HG03558 (cell line): ENCODE results near the gene IP6K2.

ENCODE experiments used
- ATAC-seq: cut with Tn5 transposase; IDR thresholded peaks from one replicate; pipeline ENCODE4 v1.9.1; 2021; ENCODE audit warnings: moderate number of reproducible peaks; ENCODE audit not compliant: unreplicated experiment; ENCODE audit errors: extremely low read depth

The IP6K2 gene

GRCh38 chr3:48678056-48678455 is 39.0 kb downstream of the IP6K2 start:
- ATAC-seq, result no peak

GRCh38 chr3:48674505-48674904 is 42.5 kb downstream of the IP6K2 start:
- ATAC-seq, result no peak

GRCh38 chr3:48672522-48672921 is 44.5 kb downstream of the IP6K2 start:
- no peak for ATAC-seq

DNA sequence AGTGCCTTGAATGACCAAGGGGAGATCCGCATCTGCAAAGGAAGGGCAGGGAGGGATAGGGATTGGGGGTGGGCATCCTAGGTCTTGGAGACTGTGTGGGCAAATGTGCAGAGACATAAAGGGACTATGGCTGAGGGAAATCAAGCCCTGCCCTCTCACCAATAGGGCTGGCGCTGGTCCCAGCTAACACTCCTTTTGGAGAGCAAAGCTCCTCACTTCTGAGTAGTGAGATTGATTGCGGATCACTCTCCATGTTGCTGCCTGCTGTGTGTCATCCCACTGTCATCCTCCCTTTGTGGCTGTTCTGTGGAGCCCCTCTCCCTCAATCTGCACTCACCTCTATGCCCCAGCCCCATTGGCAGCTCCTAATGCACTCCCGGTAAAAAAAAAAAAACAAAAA is 52.1 kb downstream of the IP6K2 start:
- ATAC-seq, result no peak

- ATAC-seq, result no peak
Measured at GRCh38 chr3:48664313-48664644, 52.7 kb downstream of the IP6K2 start.

- ATAC-seq, result peak; percentile 48
Measured at GRCh38 chr3:48663489-48664312, 53.3 kb downstream of the IP6K2 start.

DNA sequence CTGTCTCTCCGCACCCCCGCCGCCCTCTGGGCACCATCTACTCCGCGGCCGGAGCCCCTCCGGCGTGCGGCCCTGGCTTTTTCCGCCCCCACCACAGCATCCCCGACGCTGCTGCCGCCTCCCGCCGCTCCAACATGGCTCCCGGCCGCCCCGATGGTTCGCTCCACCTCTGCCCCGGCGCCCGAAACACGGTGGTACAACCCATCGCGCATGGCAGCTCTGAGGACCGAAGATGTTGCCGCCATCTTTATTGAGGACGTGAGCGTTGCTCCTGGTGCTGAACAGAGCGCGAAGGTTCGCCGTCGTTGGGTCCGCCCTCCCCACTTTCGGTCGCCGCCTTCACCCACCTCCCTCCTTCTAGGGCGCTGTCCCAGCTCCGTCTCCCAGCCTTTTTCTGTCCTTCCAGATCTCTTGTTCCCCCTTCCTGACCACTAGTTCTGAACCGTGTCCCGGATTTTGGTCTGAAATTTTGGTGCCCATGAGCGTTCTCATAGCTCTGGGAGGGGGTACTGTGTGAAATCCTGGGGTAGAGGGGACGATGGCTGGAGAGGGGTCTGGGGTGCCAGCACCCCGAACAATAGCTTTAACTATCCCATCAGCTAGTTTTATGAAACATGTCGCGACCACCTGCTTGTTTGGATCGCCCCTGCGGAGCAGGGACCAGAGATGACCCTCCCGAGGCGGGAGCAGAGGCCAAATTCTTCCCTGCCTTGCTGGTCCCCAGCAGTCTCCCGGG is 54.1 kb downstream of the IP6K2 start, which contains the start of gene CELSR3:
Gene CELSR3, minus strand, starts transcription at position 134 of the 736 bp plus-strand sequence. CDS start 252 bp downstream, outside the sequence.
- no peak for ATAC-seq

GRCh38 chr3:48662145-48662752 is 54.8 kb downstream of the IP6K2 start:
- no peak for ATAC-seq

DNA sequence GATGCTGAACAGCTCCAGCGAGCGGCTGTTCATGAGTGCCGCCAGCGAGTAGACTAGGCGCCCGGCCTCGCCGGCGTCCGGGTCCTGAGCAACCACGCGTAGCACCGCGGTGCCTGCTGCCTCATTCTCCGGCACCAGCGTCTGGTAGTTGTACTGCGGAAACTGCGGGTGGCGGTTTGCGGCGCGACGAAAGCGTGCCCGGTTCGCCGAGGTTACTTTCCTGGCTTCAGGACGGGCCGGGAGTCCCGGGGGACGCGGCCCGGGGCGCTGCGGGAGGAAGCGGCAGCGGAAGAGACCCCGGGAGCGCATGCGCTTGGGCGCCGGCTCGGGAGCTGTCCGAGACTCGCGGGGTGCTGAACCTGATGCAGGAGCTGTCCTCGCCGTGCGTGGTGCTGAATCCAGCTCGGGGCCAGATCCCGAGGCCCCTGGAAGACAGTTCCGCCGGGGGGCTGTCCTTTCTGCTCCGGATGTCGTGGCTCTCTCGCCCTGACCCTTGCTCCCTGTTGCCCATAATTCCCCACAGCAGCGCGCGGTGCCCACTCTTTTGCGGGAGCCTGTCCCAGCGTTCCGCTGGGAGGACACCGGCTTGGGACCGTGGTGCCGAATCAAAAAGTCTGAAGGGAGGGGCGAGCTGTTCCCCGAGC is 55.4 kb downstream of the IP6K2 start:
- ATAC-seq, result no peak

DNA sequence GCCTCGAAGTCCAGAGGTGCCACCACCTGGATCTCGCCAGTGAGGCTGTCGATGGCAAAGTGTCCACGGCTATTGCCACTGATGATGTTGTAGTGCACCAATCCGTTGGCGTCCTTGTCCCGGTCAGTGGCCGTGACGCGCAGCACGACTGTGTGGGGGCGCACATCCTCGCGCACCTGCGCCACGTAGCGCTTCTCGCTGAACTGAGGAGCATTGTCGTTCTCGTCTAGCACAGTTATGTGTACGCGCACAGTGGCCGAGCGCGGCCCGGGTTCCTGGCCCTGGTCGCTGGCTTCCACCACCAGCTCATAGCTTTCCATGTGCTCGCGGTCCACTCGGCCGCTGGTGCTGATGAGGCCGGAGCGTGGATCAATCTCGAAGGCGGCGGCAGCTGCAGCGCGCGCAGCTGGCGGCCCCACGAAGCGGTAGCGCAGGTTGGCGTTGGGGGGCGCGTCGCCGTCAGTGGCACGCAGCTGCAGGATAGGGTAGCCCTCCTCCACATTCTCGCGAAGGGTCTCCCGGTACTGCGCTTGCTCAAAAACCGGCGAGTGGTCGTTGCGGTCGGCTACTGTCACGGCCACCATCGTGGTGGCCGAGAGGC is 56.1 kb downstream of the IP6K2 start:
- ATAC-seq, result no peak

GRCh38 chr3:48656841-48657281 is 60.2 kb downstream of the IP6K2 start:
- no peak for ATAC-seq

DNA sequence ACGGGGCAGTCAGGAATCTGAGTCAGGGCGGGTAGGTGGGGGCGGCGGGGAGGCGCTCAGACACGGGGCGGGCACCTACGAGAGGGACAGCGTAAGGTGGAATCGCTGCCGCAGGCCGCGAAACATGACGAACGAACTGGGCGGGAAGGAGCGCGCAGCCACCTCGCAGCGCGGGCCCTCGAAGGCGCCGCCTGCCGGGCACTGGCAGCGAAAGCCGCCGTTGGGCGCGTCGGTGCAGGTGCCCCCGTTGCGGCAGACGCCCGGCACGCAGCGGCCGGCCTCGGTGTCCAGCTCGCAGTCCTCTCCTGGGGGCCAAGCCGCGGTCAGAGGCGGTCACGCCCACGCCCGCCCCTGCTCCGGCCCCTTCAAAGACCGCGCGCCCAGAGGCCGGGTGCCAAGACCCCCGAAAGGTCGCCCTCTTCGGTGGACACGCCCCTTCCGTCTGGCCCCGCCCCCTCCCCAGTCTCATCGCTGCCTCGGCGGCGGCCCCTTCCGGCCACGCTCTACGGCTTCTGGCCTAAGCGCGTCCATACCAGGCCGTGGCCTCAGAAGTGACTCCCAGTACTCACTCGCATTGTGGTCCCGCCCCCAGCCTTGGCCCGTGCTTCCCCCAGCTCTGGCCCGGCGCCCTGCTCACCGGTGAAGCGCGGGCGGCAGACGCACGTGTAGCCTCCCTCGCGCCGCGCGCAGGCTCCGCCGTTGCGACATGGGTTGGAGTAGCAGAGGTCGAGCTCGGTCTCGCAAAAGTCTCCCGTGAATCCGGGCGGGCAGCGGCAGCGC is 60.8 kb downstream of the IP6K2 start:
- ATAC-seq, result no peak

DNA sequence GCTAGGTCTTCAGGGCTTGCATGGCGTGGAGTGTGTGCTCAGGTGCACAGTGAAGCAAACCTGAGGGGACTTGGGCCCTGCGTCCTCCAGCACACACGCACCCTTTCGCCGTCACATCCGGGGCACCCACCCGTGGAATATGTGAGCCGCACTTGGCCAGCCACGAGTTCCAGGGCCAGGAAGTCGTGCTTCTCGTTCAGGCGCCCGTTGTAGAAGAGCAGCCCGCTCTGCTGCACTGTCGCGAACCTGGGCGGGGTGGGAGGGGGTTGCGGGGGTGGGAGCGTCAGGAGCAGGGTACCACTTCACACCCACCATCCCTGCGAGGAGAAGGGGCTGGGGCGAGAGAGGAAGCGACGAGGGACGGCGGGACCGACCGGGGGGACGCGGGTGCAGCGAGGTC is 61.4 kb downstream of the IP6K2 start:
- no peak for ATAC-seq

- ATAC-seq, result no peak
Measured at GRCh38 chr3:48655063-48655462, 62.0 kb downstream of the IP6K2 start.

- no peak for ATAC-seq
Measured at GRCh38 chr3:48652923-48653715, 63.9 kb downstream of the IP6K2 start.

DNA sequence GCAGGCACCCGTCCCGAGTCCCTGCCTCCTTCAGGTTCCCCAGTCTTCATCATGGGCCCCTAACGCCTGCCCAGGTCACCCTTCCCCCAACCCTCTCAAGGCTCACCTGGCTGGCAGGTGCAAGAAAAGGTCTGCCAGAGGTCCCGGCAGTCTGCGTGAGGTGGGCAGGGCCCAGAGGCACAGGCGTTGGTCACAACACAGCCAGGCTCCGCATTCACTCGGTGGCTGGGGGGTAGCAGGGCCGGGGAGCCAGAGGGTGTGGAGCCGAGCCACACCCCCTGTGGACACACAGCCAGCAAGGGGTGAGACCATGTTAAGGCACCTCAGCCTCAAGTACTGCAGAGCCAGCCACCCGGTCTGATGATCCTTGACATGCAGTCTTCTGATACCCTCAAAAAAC is 65.2 kb downstream of the IP6K2 start:
- ATAC-seq, result no peak

DNA sequence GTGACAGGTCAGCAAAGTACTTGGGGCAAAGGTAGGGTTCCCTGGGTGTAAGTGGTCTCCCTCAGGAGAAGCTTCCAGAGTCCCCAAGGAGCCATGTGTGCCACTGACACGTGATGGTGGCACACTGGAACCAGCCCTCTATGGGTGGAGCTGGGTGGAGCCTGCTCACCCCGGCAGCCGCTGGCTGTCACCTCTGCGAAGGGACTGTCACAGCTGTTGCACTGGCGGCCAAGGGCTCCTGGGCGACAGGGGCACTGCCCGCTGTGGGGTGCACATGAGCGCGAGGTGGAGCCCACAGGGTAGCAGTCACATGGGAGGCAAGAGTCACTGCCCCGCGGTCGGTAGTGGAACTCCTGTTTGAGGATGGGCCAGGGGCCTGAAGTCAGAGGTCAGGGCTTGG is 66.3 kb downstream of the IP6K2 start:
- no peak for ATAC-seq

DNA sequence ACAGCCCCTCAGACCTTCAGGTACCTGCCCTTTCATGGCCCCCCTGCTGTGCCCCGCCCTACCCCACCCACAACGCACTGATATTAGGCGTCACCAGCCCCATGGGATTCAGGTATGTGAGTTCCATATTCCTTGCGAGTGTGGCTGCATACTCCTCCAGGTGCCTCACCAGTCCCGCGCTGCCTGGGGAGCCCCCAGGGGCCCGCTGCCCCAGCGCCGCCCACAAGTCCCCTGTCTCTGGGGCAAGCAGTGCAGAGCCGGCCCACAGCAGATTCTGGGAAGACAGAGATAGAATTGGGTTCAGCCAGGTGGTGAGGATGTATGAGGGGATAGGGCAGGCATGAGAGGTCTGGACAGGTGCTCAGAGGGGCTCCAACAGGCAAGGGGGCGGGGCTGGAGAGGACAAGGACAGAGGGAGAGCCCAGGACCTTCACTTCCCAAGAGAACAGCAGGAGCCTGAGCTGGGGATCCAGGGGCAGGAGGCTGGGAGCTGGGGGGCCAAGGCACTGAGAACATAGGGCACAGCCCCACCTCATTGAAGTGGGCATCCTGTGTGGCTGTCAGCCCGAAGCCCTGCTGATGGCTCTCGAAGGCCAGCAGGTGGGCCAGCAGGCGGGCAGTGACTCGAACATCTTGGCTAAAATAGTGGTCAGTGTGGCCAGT is 68.7 kb downstream of the IP6K2 start:
- no peak for ATAC-seq
